CD4-positive, alpha-beta T cell treated with Interleukin-17A for 4 hours (primary cell): ENCODE measurements around the gene POTEH.
"Not testable (repeated sequence)": the region's sequence is repeated elsewhere in the genome, so short reads cannot be mapped to it uniquely, and the experiment has no call there.

Source experiments
- DNase-seq: peaks from one replicate; pipeline ENCODE4 v3.0.0-alpha.2; 2020; ENCODE audit warnings: mixed read lengths

Gene POTEH

DNA sequence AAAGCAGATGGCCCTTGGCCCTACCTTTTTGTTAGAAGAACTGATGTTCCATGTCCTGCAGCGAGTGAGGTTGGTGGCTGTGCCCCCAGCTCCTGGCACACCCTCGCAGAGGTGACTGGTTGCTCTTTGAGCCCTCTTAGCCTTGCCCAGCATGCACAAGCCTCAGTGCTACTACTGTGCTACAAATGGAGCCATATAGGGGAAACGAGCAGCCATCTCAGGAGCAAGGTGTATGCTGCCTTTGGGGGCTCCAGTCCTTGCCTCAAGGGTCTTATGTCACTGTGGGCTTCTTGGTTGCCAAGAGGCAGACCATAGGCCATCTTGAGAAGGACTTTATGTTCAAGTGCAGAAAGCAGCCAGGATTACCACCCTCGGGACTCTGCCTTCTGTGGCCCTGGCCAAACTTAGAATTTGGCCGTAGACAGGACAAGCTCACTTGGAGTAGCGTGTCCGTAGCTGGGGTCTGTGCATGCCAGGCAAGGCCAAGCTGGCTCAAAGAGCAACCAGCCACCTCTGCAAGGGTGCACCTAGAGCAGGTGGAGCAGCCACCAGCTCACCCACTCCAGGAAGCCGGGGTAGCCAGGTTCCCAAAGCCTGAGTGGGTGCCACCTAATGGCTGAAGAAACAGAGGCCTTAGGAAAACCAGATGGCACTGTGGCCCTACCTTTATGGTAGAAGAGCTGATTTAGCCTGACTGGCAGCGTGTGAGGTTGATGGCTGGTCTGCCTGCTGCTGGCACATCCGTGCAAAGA is 48.5 kb downstream of the POTEH start:
- not testable (repeated sequence) for DNase-seq

DNA sequence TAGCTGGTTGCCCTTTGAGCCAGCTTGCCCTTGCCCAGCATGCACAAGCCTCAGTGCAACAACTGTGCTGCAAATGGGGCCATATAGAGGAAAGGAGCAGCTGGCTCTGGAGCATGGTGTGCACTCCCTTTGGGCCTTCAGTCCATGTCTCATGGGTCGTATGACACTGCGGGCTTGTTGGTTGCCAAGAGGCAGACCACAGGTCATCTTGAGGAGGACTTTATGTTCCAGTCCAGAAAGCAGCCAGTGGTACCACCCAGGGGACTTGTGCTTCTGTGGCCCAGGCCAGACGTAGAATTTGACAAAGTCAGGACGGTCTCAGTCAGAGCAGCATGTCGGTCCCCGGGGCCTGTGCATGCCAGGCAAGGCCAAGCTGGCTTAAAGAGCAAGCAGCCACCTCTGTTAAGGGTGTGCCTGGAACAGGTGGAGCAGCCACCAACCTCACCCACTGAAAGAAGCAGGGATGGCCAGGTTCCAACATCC is 49.1 kb downstream of the POTEH start:
- not testable (repeated sequence) for DNase-seq

DNA sequence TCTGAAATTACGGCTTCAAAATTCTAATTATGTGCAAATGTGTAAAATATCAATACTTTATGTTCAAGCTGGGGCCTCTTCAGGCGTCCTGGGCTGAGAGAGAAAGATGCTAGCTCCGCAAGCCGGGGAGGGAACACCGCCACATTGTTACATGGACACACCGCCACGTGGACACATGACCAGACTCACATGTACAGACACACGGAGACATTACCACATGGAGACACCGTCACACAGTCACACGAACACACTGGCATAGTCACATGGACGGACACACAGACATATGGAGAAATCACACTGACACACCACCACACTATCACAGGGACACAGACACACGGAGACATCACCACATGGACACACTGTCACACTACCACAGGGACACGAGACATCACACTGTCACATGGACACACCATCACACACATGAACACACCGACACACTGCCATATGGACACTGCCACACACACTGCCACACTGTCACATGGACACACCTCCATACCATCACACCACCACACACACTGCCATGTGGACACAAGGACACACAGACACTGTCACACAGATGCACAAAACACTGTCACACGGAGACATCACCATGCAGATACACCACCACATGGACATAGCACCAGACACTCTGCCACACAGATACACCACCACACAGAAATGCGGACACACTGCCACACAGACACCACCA is 58.0 kb downstream of the POTEH start:
- not testable (repeated sequence) for DNase-seq

DNA sequence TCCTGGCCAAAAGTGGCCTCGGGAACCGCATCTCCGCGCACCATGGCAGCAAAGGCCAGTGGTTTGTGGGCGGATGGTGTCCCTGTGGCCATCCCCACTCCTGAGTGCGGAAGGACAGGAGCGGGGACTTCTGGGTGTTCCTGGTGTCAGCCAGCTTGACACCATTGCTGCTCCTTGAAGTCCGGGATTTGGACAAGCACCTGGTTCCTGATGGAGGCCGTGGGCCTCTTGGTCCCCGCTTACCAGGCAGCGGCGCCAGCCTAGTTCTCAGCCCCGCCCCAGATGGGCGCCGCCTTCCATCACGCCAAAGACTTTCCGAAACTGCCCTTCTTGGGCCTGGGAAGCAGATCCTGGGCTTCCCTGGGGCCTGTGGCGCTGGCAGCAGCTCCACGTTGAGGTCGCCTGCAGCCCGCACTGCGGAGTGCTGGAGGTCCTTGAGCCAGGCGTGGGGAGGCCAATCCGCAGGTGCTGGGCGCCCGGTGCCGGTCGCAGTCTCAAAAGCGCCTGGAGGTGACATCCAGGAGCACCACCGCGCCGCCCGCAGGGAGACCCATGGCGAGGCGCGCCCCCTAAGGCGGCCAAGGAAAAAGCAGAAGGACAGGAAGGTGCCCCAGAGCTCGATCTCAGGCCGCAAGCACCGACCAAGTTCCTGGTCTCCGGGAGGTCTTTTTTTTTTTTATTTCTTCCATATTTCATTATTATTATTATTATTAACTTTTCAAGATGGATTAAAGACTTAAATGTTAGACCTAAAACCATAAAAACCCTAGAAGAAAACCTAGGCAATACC is 59.5 kb downstream of the POTEH start:
- DNase-seq, result not testable (repeated sequence)

DNA sequence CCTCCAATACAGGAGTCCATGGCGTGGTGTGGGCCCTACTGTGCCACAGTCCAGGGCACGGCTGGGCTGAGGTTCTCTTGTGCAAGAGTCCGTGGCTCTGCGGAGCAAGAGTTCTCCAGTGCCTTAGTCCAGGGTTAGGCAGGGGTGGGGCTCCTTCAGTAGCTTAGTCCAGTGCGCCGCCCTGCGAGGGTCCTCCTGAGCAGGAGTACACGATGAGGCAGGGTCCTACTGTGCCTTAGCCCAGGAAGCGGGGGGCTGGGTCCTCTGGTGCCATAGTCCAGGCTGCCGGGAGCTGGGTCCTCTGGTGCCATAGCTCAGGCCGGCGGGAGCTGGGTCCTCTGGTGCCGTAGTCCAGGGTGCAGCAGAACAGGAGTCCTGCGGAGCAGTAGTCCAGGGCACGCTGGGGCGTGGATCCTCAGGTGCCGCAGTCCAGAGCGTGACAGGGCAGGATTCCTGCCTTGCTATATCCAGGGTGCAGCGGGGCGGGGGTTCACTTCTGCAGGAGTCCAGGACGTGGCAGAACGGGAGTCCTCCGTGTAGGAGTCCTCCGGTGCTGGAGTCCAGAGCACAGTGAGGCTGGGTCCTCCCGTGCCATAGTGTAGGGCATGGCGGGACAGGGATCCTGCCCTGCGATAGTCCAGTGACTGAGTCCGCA is 69.7 kb downstream of the POTEH start:
- DNase-seq, result not testable (repeated sequence)

DNA sequence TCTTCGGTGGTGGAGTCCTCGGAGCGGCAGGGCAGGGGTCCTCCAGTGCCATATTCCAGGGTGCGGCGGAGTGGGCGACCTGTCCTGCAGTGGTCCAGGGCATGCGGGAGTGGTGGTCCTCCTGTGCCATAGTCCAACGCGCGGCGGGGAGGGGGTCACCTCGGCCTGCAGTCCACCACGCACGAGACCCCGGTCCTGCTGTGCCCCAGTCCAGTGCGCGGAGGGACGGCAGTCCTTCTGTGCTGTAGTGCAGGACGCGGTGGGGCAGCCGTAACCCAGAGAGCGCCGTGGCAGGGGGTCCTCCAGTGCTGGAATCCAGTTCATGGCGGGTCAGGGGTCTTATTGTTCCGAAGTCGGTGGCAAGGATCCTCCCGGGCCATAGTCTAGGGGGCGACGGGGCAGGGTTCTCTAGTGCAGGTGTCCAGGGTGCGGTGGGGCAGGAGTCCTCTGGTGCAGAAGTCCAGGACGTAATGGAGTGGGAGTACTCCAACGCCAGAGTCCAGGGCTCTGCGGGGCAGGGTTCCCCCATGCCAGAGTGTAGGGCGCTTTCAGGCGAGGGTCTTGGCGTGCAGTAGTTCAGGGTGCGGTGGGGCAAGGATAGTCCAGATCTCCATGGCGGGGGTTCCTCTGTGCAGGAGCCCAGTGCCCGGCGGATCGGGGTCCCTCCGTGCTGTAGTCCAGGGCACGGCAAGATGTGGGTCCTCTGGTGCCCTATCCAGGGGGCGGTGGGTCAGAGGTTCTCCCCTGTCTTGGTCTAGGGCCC is 70.7 kb downstream of the POTEH start:
- DNase-seq, result not testable (repeated sequence)

DNA sequence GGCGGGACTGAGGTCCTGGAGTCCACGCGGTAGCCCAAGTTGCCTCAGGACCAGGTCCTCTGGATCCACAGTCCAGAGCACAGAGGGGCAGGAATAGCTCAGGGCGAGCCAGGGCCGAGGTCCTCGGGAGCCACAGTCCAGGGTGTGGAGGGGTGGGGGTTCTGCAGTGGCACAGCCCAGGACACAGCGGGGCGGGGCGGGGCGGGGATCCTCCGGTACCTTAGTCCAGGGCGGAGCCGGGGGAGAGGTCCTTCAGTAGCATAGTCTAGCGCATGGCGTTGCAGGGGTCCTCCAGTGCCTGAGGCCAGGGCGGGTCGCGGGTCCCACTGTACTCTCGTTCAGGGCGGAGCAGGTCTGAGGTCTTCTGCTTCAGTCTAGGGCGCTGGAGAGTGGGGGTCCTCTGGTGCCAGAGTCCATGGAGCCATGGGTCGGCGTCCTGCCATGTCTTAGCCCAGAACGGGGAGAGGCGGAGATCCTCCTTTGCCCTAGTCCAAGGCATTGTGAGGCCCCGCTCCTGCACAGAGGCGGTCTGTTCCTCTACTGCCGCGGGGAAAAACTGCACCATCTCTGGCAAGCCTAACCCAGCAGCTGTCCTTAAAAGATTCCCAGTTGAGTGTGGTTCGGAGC is 71.4 kb downstream of the POTEH start:
- not testable (repeated sequence) for DNase-seq

DNA sequence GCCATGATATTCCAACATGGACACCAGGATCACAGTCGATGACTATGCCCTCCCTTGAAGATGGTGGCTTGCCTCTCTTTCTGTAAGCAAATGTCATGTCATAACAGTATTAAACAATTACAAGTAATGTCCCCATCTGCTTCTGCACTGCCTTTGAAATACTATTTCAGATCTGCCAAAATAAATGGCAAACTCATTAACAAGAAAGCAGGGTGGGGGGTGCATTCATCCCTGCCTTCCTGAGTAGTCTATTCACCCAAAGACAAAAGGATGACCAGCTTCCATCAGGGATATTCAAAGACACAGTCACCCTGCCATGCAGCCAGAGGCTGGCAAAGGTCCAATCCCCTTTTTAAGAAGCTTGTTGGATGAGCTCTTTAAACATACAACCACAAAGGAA is 73.7 kb downstream of the POTEH start:
- DNase-seq, result not testable (repeated sequence)
